Naive thymus-derived CD8-positive, alpha-beta T cell (primary cell): ENCODE data around the gene METTL26. TPM values are rescaled to one million over a fixed set of nuclear protein-coding genes. Genes with fewer than 3 reads are reported as not detected.
A peak's percentile ranks its signal among the peaks of the same experiment; 100 is the strongest.

Source experiments
- ATAC-seq, 2 donors: fragments of 150-1000 bp; cut with Tn5 transposase in 1 of 2; sonication (Bioruptor Pico), chemical (Tn5 transposase) in 1 of 2; 1 replicate in 1 of 2; 2 replicates in 1 of 2; pipeline ENCODE4 v1.10.0; 2021; ENCODE audit warnings: mild to moderate bottlenecking in 2 of 2, moderate library complexity in 2 of 2
- POLR2A ChIA-PET: fragments of 350-600 bp; sonication (Branson Sonifier 250); formaldehyde crosslinking; loops from one replicate; lab custom pipeline; 2021; ENCODE audit warnings: antibody characterized with exemption; lab: Charles Lee
- DNase-seq, 10 donors: peaks; one replicate each; pipeline versions ENCODE4 v3.0.0 to v3.0.0-alpha.2; 2020 to 2022
- H3K27ac Mint-ChIP-seq, 10 donors: one replicate each; pipeline ENCODE4 v1.8.0; 2020 to 2022; ENCODE audit warnings: mild to moderate bottlenecking in 10 of 10, mixed read lengths in 10 of 10, moderate library complexity in 4 of 10, inconsistent platforms in 1 of 10
- H3K27me3 Mint-ChIP-seq, 5 donors: one replicate each; pipeline ENCODE4 v1.8.0; 2021 to 2022; ENCODE audit warnings: mixed read lengths in 5 of 5
- H3K36me3 Mint-ChIP-seq, 3 donors: one replicate each; pipeline ENCODE4 v1.8.0; 2020 to 2022; ENCODE audit warnings: mixed read lengths in 3 of 3, mild to moderate bottlenecking in 2 of 3, inconsistent platforms in 1 of 3
- H3K4me1 Mint-ChIP-seq, 4 donors: one replicate each; pipeline ENCODE4 v1.8.0; 2021 to 2022; ENCODE audit warnings: mixed read lengths in 4 of 4
- H3K4me3 Mint-ChIP-seq, 10 donors: one replicate each; pipeline ENCODE4 v1.8.0; 2020 to 2022; ENCODE audit warnings: mild to moderate bottlenecking in 10 of 10, mixed read lengths in 10 of 10, moderate library complexity in 6 of 10, inconsistent platforms in 1 of 10
- H3K9me3 Mint-ChIP-seq, 9 donors: one replicate each; pipeline ENCODE4 v1.8.0; 2020 to 2022; ENCODE audit warnings: mixed read lengths in 9 of 9, mild to moderate bottlenecking in 3 of 9, inconsistent platforms in 1 of 9, moderate library complexity in 1 of 9
- polyA plus RNA-seq, 3 donors: library from polyadenylated mRNA; unstranded; fragments of 300-500 nt; fragmentation: Illumina TruSeq; gene quantifications; one replicate each; pipeline ENCODE4 v1.2.3, GENCODE V29; 2021
- total RNA-seq, 8 experiments: library from RNA in 2 of 8; stranded (reverse) in 2 of 8; gene quantifications; one replicate each; pipeline ENCODE4 v1.2.3 and lab custom pipeline; 2021 to 2026

METTL26 gene
- total and polyA plus RNA-seq, 5 experiments from 2014 or later: 69.2 to 98.4 (median 88.4) TPM

GRCh38 chr16:667113-667779 is 31.1 kb upstream of the METTL26 start:
- POLR2A ChIA-PET: interaction anchor here (0.6 to 7.9 kb wide), 11 partner anchors 10 to 53 kb away, joined by 3 to 95 read pairs (median 4); partner anchors contain the start of genes JMJD8, METTL26, STUB1 and WDR24
- H3K9me3 Mint-ChIP-seq: no peaks in the 10 kb centered on the region
- peak overlapping the region; percentile 65 to 87 (median 80) for H3K4me3 Mint-ChIP-seq

GRCh38 chr16:666572-666971 is 30.5 kb upstream of the METTL26 start:
- no peak overlapping the region for H3K4me3 Mint-ChIP-seq
- POLR2A ChIA-PET: interaction anchor here (0.8 to 7.9 kb wide), 4 partner anchors 14 to 29 kb away, joined by 4 to 95 read pairs (median 9); partner anchors contain the start of genes JMJD8, STUB1, WDR24 and WDR90
- DNase-seq (no peak), ATAC-seq (no peak)
- H3K27me3 Mint-ChIP-seq: no peaks in the 10 kb centered on the region
- H3K27ac Mint-ChIP-seq: peak overlapping the region in 1 of 10 donors; percentile 58
- H3K4me1 Mint-ChIP-seq: peaks cover 0 to 16% (median 11%) of the 10 kb centered on the region in 4 donors
- H3K36me3 Mint-ChIP-seq: peaks cover 0 to 5% (median 0%) of the 10 kb centered on the region in 3 donors
- no peaks in the 10 kb centered on the region for H3K9me3 Mint-ChIP-seq

More at GRCh38 chr16:667113-667779, 31.1 kb upstream of the METTL26 start:
- ATAC-seq (no peak), DNase-seq (no peak)
- Mint-ChIP-seq H3K4me1 (peaks cover 0 to 16% (median 11%) of the 10 kb centered on the region in 4 donors), H3K27ac (peak overlapping the region in 9 of 10 donors; percentile 79 to 96 (median 87)), H3K27me3 (no peaks in the 10 kb centered on the region), H3K36me3 (peaks cover 0 to 9% (median 0%) of the 10 kb centered on the region in 3 donors)

- ATAC-seq: no peak
- no peaks in the 10 kb centered on the region for H3K27me3 Mint-ChIP-seq
- no peaks in the 10 kb centered on the region for H3K9me3 Mint-ChIP-seq
- no peak overlapping the region for H3K27ac Mint-ChIP-seq
- POLR2A ChIA-PET: interaction anchor here (1.3 to 1.8 kb wide), 2 partner anchors 13 to 33 kb away, joined by 3 to 6 read pairs; partner anchors contain the start of gene WDR90
- H3K36me3 Mint-ChIP-seq: no peaks in the 10 kb centered on the region
- H3K4me1 Mint-ChIP-seq: peaks cover 2 to 12% (median 10%) of the 10 kb centered on the region in 4 donors
- no peak overlapping the region for H3K4me3 Mint-ChIP-seq
- DNase-seq: no peak
These were observed 26.5 kb upstream of the METTL26 start for GRCh38 chr16:662597-662996.

GRCh38 chr16:662095-662494 is 26.0 kb upstream of the METTL26 start:
- Mint-ChIP-seq H3K27ac (no peak overlapping the region), H3K36me3 (no peaks in the 10 kb centered on the region), H3K4me3 (no peak overlapping the region), H3K9me3 (no peaks in the 10 kb centered on the region), H3K27me3 (no peaks in the 10 kb centered on the region), H3K4me1 (peaks cover 2 to 8% (median 7%) of the 10 kb centered on the region in 4 donors)
- POLR2A ChIA-PET: interaction anchor here (1.3 to 1.8 kb wide), 3 partner anchors 13 to 33 kb away, joined by 3 to 6 read pairs (median 3); partner anchors contain the start of genes METTL26 and WDR90
- DNase-seq (no peak), ATAC-seq (no peak)

GRCh38 chr16:661184-661821 is 25.2 kb upstream of the METTL26 start:
- no peaks in the 10 kb centered on the region for H3K9me3 Mint-ChIP-seq
- DNase-seq (no peak), ATAC-seq (no peak)
- POLR2A ChIA-PET: interaction anchor here (1.3 to 1.8 kb wide), 2 partner anchors 25 to 34 kb away, joined by 3 to 6 read pairs; partner anchors contain the start of gene METTL26
- H3K27me3 Mint-ChIP-seq: no peaks in the 10 kb centered on the region
- peaks cover 2 to 7% (median 6%) of the 10 kb centered on the region in 4 donors for H3K4me1 Mint-ChIP-seq
- H3K36me3 Mint-ChIP-seq: no peaks in the 10 kb centered on the region
- peak overlapping the region in 1 of 10 donors; percentile 69 for H3K27ac Mint-ChIP-seq
- H3K4me3 Mint-ChIP-seq: peak overlapping the region in 2 of 10 donors; percentile 30 to 31

- H3K4me3 Mint-ChIP-seq: peak overlapping the region in 1 of 10 donors; percentile 31
- no peak overlapping the region for H3K27ac Mint-ChIP-seq
- H3K9me3 Mint-ChIP-seq: no peaks in the 10 kb centered on the region
- peaks cover 2 to 7% (median 6%) of the 10 kb centered on the region in 4 donors for H3K4me1 Mint-ChIP-seq
- peak; percentile 32 to 81 (median 60) for DNase-seq
- POLR2A ChIA-PET: interaction anchor here (1.3 to 1.9 kb wide), 2 partner anchors 11 to 24 kb away, joined by 3 to 9 read pairs; partner anchors contain the start of genes METTL26 and WDR90
- no peaks in the 10 kb centered on the region for H3K36me3 Mint-ChIP-seq
- peak; percentile 81 to 82 for ATAC-seq
- no peaks in the 10 kb centered on the region for H3K27me3 Mint-ChIP-seq
These were observed 24.5 kb upstream of the METTL26 start for GRCh38 chr16:660459-661183.

GRCh38 chr16:660132-660458 is 24.0 kb upstream of the METTL26 start:
- H3K27me3 Mint-ChIP-seq: no peaks in the 10 kb centered on the region

GRCh38 chr16:659618-660017 is 23.5 kb upstream of the METTL26 start:
- H3K27me3 Mint-ChIP-seq: no peaks in the 10 kb centered on the region
- ATAC-seq (no peak), DNase-seq (no peak)
- H3K4me3 Mint-ChIP-seq: no peak overlapping the region
- H3K27ac Mint-ChIP-seq: no peak overlapping the region
- POLR2A ChIA-PET: interaction anchor here (1.9 kb wide), 1 partner anchor 10 kb away, joined by 9 read pairs; the partner anchor contains the start of gene WDR90
- no peaks in the 10 kb centered on the region for H3K9me3 Mint-ChIP-seq
- no peaks in the 10 kb centered on the region for H3K36me3 Mint-ChIP-seq
- H3K4me1 Mint-ChIP-seq: peaks cover 2 to 7% (median 6%) of the 10 kb centered on the region in 4 donors

More at GRCh38 chr16:660132-660458, 24.0 kb upstream of the METTL26 start:
- no peak for ATAC-seq
- H3K9me3 Mint-ChIP-seq: no peaks in the 10 kb centered on the region
- H3K4me1 Mint-ChIP-seq: peaks cover 2 to 7% (median 6%) of the 10 kb centered on the region in 4 donors
- no peaks in the 10 kb centered on the region for H3K36me3 Mint-ChIP-seq
- POLR2A ChIA-PET: interaction anchor here (1.9 kb wide), 1 partner anchor 10 kb away, joined by 9 read pairs; the partner anchor contains the start of gene WDR90
- no peak for DNase-seq
- no peak overlapping the region for H3K27ac Mint-ChIP-seq
- no peak overlapping the region for H3K4me3 Mint-ChIP-seq

- Mint-ChIP-seq H3K4me3 (no peak overlapping the region), H3K9me3 (no peaks in the 10 kb centered on the region), H3K27ac (no peak overlapping the region), H3K4me1 (peaks cover 2 to 7% (median 6%) of the 10 kb centered on the region in 4 donors), H3K27me3 (no peaks in the 10 kb centered on the region), H3K36me3 (no peaks in the 10 kb centered on the region)
- DNase-seq (no peak), ATAC-seq (no peak)
- POLR2A ChIA-PET: interaction anchor here (1.9 kb wide), 1 partner anchor 9 kb away, joined by 9 read pairs; the partner anchor contains the start of gene WDR90
These were observed 22.8 kb upstream of the METTL26 start for GRCh38 chr16:658679-659571.

- POLR2A ChIA-PET: interaction anchor here (1.5 kb wide), 1 partner anchor 10 kb away, joined by 3 read pairs; the partner anchor contains the start of gene RHOT2
- H3K4me1 Mint-ChIP-seq: peaks cover 2 to 7% (median 5%) of the 10 kb centered on the region in 4 donors
- H3K9me3 Mint-ChIP-seq: no peaks in the 10 kb centered on the region
- no peak for DNase-seq
- H3K27me3 Mint-ChIP-seq: no peaks in the 10 kb centered on the region
- H3K4me3 Mint-ChIP-seq: no peak overlapping the region
- no peak overlapping the region for H3K27ac Mint-ChIP-seq
- ATAC-seq: no peak
- H3K36me3 Mint-ChIP-seq: no peaks in the 10 kb centered on the region
These were observed 21.4 kb upstream of the METTL26 start for GRCh38 chr16:657487-657886.

GRCh38 chr16:654034-654433 is 17.9 kb upstream of the METTL26 start:
- no peak overlapping the region for H3K27ac Mint-ChIP-seq
- H3K27me3 Mint-ChIP-seq: no peaks in the 10 kb centered on the region
- ATAC-seq: no peak
- no peaks in the 10 kb centered on the region for H3K36me3 Mint-ChIP-seq
- DNase-seq: no peak
- POLR2A ChIA-PET: interaction anchor here (0.8 to 1.0 kb wide), 3 partner anchors 10 to 23 kb away, joined by 3 read pairs; partner anchors contain the start of gene RHOT2
- H3K9me3 Mint-ChIP-seq: no peaks in the 10 kb centered on the region
- peaks cover 0 to 6% (median 1%) of the 10 kb centered on the region in 4 donors for H3K4me1 Mint-ChIP-seq
- no peak overlapping the region for H3K4me3 Mint-ChIP-seq
